Measurements from ENCODE around the gene FUNDC1.

DNA sequence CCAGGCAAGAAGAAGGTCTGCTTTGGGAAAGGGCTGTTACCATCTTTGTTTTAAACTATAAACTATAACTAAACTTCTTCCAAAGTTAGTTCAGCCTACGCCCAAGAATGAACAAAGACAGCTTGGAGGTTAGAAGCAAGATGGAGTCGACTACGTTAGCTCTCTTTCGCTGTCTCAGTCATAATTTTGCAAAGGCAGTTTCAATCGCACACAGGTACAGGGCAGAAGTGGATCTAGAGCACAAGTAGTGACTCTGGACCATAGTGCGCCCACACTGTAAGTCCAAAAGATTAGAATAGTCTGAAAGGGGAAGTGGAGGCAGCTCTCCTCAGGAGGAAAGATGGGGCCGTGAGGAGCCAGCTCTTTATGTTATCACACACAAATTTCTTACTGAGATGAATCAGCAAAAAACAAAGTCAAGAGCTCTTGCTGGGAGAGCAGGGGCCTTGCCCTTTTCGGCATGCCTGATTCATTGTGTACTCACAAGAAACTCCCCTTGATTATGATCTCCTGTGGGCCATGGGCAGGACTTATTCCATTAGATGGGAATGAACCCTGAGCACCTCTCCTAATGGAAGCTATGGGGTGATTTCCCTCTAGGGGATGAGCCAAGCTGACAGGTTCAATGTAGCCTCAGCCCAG, 58.6 kb downstream of the FUNDC1 start:
- TF ChIP-seq, protein P1, sequence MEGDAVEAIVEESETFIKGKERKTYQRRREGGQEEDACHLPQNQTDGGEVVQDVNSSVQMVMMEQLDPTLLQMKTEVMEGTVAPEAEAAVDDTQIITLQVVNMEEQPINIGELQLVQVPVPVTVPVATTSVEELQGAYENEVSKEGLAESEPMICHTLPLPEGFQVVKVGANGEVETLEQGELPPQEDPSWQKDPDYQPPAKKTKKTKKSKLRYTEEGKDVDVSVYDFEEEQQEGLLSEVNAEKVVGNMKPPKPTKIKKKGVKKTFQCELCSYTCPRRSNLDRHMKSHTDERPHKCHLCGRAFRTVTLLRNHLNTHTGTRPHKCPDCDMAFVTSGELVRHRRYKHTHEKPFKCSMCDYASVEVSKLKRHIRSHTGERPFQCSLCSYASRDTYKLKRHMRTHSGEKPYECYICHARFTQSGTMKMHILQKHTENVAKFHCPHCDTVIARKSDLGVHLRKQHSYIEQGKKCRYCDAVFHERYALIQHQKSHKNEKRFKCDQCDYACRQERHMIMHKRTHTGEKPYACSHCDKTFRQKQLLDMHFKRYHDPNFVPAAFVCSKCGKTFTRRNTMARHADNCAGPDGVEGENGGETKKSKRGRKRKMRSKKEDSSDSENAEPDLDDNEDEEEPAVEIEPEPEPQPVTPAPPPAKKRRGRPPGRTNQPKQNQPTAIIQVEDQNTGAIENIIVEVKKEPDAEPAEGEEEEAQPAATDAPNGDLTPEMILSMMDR (IDR thresholded peaks at IDR 0.05; ENCODE audit: low read depth, low read length, missing input control) = no peak
- no peak for TF ChIP-seq TAF1 (conservative IDR thresholded peaks at IDR 0.05)
- no peak for TF ChIP-seq RAD21 (IDR thresholded peaks at IDR 0.05)
- no peak for TF ChIP-seq GABPA (IDR thresholded peaks at IDR 0.05 in 1 of 2, conservative IDR thresholded peaks at IDR 0.05 in 1 of 2)
- TF ChIP-seq, protein P2, sequence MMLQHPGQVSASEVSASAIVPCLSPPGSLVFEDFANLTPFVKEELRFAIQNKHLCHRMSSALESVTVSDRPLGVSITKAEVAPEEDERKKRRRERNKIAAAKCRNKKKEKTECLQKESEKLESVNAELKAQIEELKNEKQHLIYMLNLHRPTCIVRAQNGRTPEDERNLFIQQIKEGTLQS (IDR thresholded peaks at IDR 0.05) = no peak
- TF ChIP-seq YY1 (IDR thresholded peaks at IDR 0.05) = no peak
- no peak for TF ChIP-seq SP1 (IDR thresholded peaks at IDR 0.05)
- TF ChIP-seq, protein P3, sequence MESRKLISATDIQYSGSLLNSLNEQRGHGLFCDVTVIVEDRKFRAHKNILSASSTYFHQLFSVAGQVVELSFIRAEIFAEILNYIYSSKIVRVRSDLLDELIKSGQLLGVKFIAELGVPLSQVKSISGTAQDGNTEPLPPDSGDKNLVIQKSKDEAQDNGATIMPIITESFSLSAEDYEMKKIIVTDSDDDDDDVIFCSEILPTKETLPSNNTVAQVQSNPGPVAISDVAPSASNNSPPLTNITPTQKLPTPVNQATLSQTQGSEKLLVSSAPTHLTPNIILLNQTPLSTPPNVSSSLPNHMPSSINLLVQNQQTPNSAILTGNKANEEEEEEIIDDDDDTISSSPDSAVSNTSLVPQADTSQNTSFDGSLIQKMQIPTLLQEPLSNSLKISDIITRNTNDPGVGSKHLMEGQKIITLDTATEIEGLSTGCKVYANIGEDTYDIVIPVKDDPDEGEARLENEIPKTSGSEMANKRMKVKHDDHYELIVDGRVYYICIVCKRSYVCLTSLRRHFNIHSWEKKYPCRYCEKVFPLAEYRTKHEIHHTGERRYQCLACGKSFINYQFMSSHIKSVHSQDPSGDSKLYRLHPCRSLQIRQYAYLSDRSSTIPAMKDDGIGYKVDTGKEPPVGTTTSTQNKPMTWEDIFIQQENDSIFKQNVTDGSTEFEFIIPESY (IDR thresholded peaks at IDR 0.05) = no peak
- no peak for TF ChIP-seq RXRA (IDR thresholded peaks at IDR 0.05)
- TF ChIP-seq, protein P4, sequence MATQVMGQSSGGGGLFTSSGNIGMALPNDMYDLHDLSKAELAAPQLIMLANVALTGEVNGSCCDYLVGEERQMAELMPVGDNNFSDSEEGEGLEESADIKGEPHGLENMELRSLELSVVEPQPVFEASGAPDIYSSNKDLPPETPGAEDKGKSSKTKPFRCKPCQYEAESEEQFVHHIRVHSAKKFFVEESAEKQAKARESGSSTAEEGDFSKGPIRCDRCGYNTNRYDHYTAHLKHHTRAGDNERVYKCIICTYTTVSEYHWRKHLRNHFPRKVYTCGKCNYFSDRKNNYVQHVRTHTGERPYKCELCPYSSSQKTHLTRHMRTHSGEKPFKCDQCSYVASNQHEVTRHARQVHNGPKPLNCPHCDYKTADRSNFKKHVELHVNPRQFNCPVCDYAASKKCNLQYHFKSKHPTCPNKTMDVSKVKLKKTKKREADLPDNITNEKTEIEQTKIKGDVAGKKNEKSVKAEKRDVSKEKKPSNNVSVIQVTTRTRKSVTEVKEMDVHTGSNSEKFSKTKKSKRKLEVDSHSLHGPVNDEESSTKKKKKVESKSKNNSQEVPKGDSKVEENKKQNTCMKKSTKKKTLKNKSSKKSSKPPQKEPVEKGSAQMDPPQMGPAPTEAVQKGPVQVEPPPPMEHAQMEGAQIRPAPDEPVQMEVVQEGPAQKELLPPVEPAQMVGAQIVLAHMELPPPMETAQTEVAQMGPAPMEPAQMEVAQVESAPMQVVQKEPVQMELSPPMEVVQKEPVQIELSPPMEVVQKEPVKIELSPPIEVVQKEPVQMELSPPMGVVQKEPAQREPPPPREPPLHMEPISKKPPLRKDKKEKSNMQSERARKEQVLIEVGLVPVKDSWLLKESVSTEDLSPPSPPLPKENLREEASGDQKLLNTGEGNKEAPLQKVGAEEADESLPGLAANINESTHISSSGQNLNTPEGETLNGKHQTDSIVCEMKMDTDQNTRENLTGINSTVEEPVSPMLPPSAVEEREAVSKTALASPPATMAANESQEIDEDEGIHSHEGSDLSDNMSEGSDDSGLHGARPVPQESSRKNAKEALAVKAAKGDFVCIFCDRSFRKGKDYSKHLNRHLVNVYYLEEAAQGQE (IDR thresholded peaks at IDR 0.05) = no peak

Measured in liver (tissue), 3 donors.